GM12878 (cell line): Measurements from ENCODE around the gene TUNAR. TPM values are rescaled to one million over a fixed set of nuclear protein-coding genes. Genes with fewer than 3 reads are reported as not detected.

ENCODE experiments used
- ATAC-seq: fragments of 200-7000 bp; cut with Tn5 transposase; 3 replicates; pipeline ENCODE4 v1.9.1; 2020; ENCODE audit warnings: mild to moderate bottlenecking, moderate library complexity
- BruUV-seq: library from RNA; stranded (reverse); fragments of 400-500 nt; replicated peaks from 2 replicates; lab custom pipeline; 2021; lab: Mats Ljungman, UMichigan
- CTCF ChIA-PET: fragments of 300-600 bp; sonication (Branson Sonifier 250); formaldehyde crosslinking; extraction: SDS; loops from one replicate; lab custom pipeline; 2021; ENCODE audit warnings: inconsistent platforms; lab: Yijun Ruan, JAX
- POLR2A ChIA-PET: fragments of 350-600 bp; formaldehyde crosslinking; extraction: SDS; loops from one replicate; lab custom pipeline; 2021; ENCODE audit warnings: inconsistent platforms; lab: Charles Lee
- RAD21 ChIA-PET: fragments of 300-600 bp; sonication (Branson Sonifier 250); formaldehyde crosslinking; loops from one replicate; lab custom pipeline; 2023; ENCODE audit warnings: antibody characterized with exemption; ENCODE audit not compliant: unreplicated experiment; lab: Charles Lee
- SMC1A ChIA-PET: fragments of 300-600 bp; sonication (Branson Sonifier 250); formaldehyde crosslinking; loops from one replicate; lab custom pipeline; 2023; ENCODE audit not compliant: unreplicated experiment, uncharacterized antibody; lab: Charles Lee
- DNase-seq: peaks from one replicate; pipeline ENCODE4 v3.0.0-alpha.2; 2011; ENCODE audit warnings: low read depth, low spot score
- FAIRE-seq: peaks from 3 replicates; lab custom pipeline; 2011; peaks lifted over from hg19 to GRCh38; lab: Jason Lieb, UNC
- H2AFZ ChIP-seq: 2 replicates; pipeline ENCODE4 v1.6.0; 2011; ENCODE audit warnings: low read depth, low read length, control low read depth; ENCODE audit not compliant: control insufficient read depth
- H3K27ac ChIP-seq: 2 replicates; pipeline ENCODE4 v1.5.1; 2011; ENCODE audit warnings: control low read depth; ENCODE audit not compliant: control insufficient read depth, insufficient read depth
- H3K27me3 ChIP-seq, 2 experiments: replicated peaks in 1 of 2; 2 replicates each; pipeline versions ENCODE4 v1.6.0 to v1.6.1; 2011; ENCODE audit warnings: low read length in 1 of 2; ENCODE audit not compliant: control insufficient read depth in 2 of 2, insufficient read depth in 2 of 2
- H3K36me3 ChIP-seq, 2 experiments: 2 replicates each; pipeline ENCODE4 v1.5.1; 2011; ENCODE audit warnings: low read length in 1 of 2; ENCODE audit not compliant: control insufficient read depth in 2 of 2, insufficient read depth in 2 of 2
- H3K4me1 ChIP-seq: 2 replicates; pipeline ENCODE4 v1.6.1; 2011; ENCODE audit warnings: mild to moderate bottlenecking, low read length, moderate library complexity, mixed read lengths; ENCODE audit not compliant: control insufficient read depth, insufficient read depth
- H3K4me2 ChIP-seq: 2 replicates; pipeline ENCODE4 v1.6.0; 2011; ENCODE audit warnings: control low read depth; ENCODE audit not compliant: control insufficient read depth, insufficient read depth
- H3K4me3 ChIP-seq: fragments of 200-600 bp; sonication (generic); 2 replicates; pipeline ENCODE4 v1.5.1; 2016
- H3K79me2 ChIP-seq: 2 replicates; pipeline ENCODE4 v1.6.0; 2011; ENCODE audit warnings: low read length; ENCODE audit not compliant: control insufficient read depth, insufficient read depth
- H3K9ac ChIP-seq: 2 replicates; pipeline ENCODE4 v1.8.0; 2011; ENCODE audit warnings: low read length, control low read depth, mixed read lengths; ENCODE audit not compliant: control insufficient read depth, insufficient read depth
- H3K9me3 ChIP-seq: replicated peaks from 3 replicates; pipeline ENCODE4 v1.5.1; 2011; ENCODE audit warnings: mild to moderate bottlenecking, low read length; ENCODE audit not compliant: control insufficient read depth, insufficient read depth
- H4K20me1 ChIP-seq: 2 replicates; pipeline ENCODE4 v1.6.0; 2011; ENCODE audit not compliant: control insufficient read depth, insufficient read depth
- CBFB ChIP-seq: IDR thresholded peaks from 2 replicates; pipeline ENCODE4 v1.6.1; 2016; ENCODE audit warnings: antibody characterized with exemption, low read depth
- CBX3 ChIP-seq: fragments of 200-600 bp; sonication (generic); IDR thresholded peaks from 2 replicates; pipeline ENCODE4 v1.6.1; 2016; ENCODE audit warnings: low read depth, borderline replicate concordance
- CHD1 ChIP-seq: IDR thresholded peaks from 2 replicates; pipeline ENCODE4 v1.6.1; 2012; ENCODE audit warnings: low read depth, low read length, improper control_type of control experiment
- CREM ChIP-seq: IDR thresholded peaks from 2 replicates; pipeline ENCODE4 v1.6.1; 2014; ENCODE audit warnings: antibody characterized with exemption, low read depth
- HDAC2 ChIP-seq: fragments of 200-600 bp; sonication (generic); IDR thresholded peaks from 2 replicates; pipeline ENCODE4 v1.6.1; 2017
- IKZF1 ChIP-seq: fragments of 450-650 bp; conservative IDR thresholded peaks from 2 replicates; pipeline ENCODE4 v1.6.1; 2017; ENCODE audit warnings: antibody characterized with exemption, mild to moderate bottlenecking
- IRF4 ChIP-seq: IDR thresholded peaks from 2 replicates; pipeline ENCODE4 v1.6.1; 2011; ENCODE audit warnings: low read depth, low read length
- MTA3 ChIP-seq: IDR thresholded peaks from 2 replicates; pipeline ENCODE4 v1.6.1; 2012; ENCODE audit warnings: low read length, inconsistent platforms, borderline replicate concordance
- NFIC ChIP-seq: IDR thresholded peaks from 2 replicates; pipeline ENCODE4 v1.6.1; 2012; ENCODE audit warnings: low read depth, mild to moderate bottlenecking, inconsistent platforms, low read length, moderate library complexity
- NKRF ChIP-seq: fragments of 450-650 bp; conservative IDR thresholded peaks from 2 replicates; pipeline ENCODE4 v1.6.1; 2017; ENCODE audit warnings: mild to moderate bottlenecking, moderate library complexity
- SIX5 ChIP-seq: IDR thresholded peaks from 2 replicates; pipeline ENCODE4 v1.6.1; 2011; ENCODE audit warnings: mild to moderate bottlenecking, low read depth, low read length, moderate library complexity; ENCODE audit not compliant: severe bottlenecking
- SKIL ChIP-seq: fragments of 450-650 bp; IDR thresholded peaks from 2 replicates; pipeline ENCODE4 v1.6.1; 2017; ENCODE audit warnings: mild to moderate bottlenecking, low read depth, inconsistent platforms; ENCODE audit not compliant: poor library complexity, severe bottlenecking
- SMARCA5 ChIP-seq: fragments of 450-650 bp; IDR thresholded peaks from 2 replicates; pipeline ENCODE4 v1.6.1; 2017; ENCODE audit warnings: mild to moderate bottlenecking
- SP1 ChIP-seq: IDR thresholded peaks from one replicate; pipeline ENCODE4 v1.6.1; 2011; ENCODE audit warnings: low read depth, low read length
- SUZ12 ChIP-seq: fragments of 200-600 bp; sonication (generic); IDR thresholded peaks from one replicate; pipeline ENCODE4 v1.6.1; 2018; ENCODE audit warnings: antibody characterized with exemption, mild to moderate bottlenecking; ENCODE audit not compliant: unreplicated experiment
- TCF12 ChIP-seq: IDR thresholded peaks from 2 replicates; pipeline ENCODE4 v1.6.1; 2011; ENCODE audit warnings: low read depth, mild to moderate bottlenecking, low read length
- YY1 ChIP-seq: IDR thresholded peaks from 2 replicates; pipeline ENCODE4 v1.6.1; 2011; ENCODE audit warnings: low read depth, mild to moderate bottlenecking, low read length
- ZBTB33 ChIP-seq: fragments of 450-650 bp; IDR thresholded peaks from 2 replicates; pipeline ENCODE4 v1.6.1; 2017; ENCODE audit warnings: mild to moderate bottlenecking
- WGBS: methylation state at CpG from one replicate; pipeline ENCODE4 v1.1.6; 2016; ENCODE audit warnings: low lambda C conversion rate; ENCODE audit not compliant: insufficient replicate concordance, insufficient coverage; ENCODE audit errors: missing lambda C conversion rate; 5-methylcytosine and 5-hydroxymethylcytosine counted together
- in situ Hi-C: fragments of 300-500 bp; cut with MboI; formaldehyde crosslinking; loops from 9 replicates; pipeline ENCODE4 v1.14.3; 2018; ENCODE audit warnings: mixed read lengths
- intact Hi-C: fragments of 100-400 bp; cut with micrococcal nuclease; formaldehyde crosslinking; loops from one replicate; pipeline ENCODE4 v1.14.2; 2022; ENCODE audit not compliant: unreplicated experiment
- polyA plus RNA-seq, 11 experiments: library from polyadenylated mRNA; depleted of rRNA in 4 of 11; unstranded in 6 of 11; stranded (reverse) in 5 of 11; fragments of >200 nt; fragmentation: Nextera tagmentation in 4 of 11; fragmentation: Illumina TruSeq in 1 of 11; extraction: Ambion mirVana in 4 of 11; extraction: Trizol in 1 of 11; gene quantifications; 1 replicate in 1 of 11; 2 replicates in 10 of 11; pipeline versions ENCODE4 v1.2.1 to v1.2.3, GENCODE V29; 2011 to 2016; ENCODE audit warnings: inconsistent platforms in 2 of 11, missing spikeins in 2 of 11, low read depth in 1 of 11
- total RNA-seq, 4 experiments: library from RNA; depleted of rRNA in 3 of 4; stranded (reverse); fragments of >200 nt in 3 of 4; fragmentation: Illumina TruSeq in 1 of 4; extraction: Trizol in 1 of 4; gene quantifications; 2 replicates each; pipeline versions ENCODE4 v1.2.1 to v1.2.3, GENCODE V29; 2013 to 2021

The TUNAR gene
- total and polyA plus RNA-seq, 10 of the 15 experiments (the other 5 are each of a cell fraction or from before 2014, with no cell fraction given), result 0.02 TPM; not detected in 9

- no peaks in the 10 kb centered on the region for H3K79me2 ChIP-seq
- H3K9me3 ChIP-seq, result no peaks in the 10 kb centered on the region
- RAD21 ChIA-PET, result interaction anchor here (1.2 kb wide), 1 partner anchor 269 kb away, joined by 3 read pairs; no protein-coding TSS in a partner anchor
- WGBS, result 20% methylated on average over 5 of the region's 5 CpGs
- H3K4me2 ChIP-seq, result no peak overlapping the region
- DNase-seq (no peak), ATAC-seq (no peak), FAIRE-seq (no peak)
- H3K4me1 ChIP-seq, result no peaks in the 10 kb centered on the region
- H3K4me3 ChIP-seq, result no peak overlapping the region
- TF ChIP-seq IKZF1 (no peak), SP1 (no peak), CHD1 (no peak), SUZ12 (no peak), MTA3 (no peak), SMARCA5 (no peak), ZBTB33 (no peak), IRF4 (no peak), SIX5 (no peak), YY1 (no peak), TCF12 (no peak), CBX3 (no peak), HDAC2 (no peak), CREM (no peak), NFIC (no peak), SKIL (no peak), NKRF (no peak), CBFB (no peak)
- BruUV-seq, result no TSS peak
- CTCF ChIA-PET, result no interaction called here
- no peak overlapping the region for H3K27ac ChIP-seq
- POLR2A ChIA-PET, result no interaction called here
- no peak overlapping the region for H2AFZ ChIP-seq
- intact Hi-C loops, result no loop called here
- no peaks in the 10 kb centered on the region; a peak in 1 of 4 replicates for H3K27me3 ChIP-seq
- no peaks in the 10 kb centered on the region for H3K36me3 ChIP-seq
- no peak overlapping the region for H3K9ac ChIP-seq
- SMC1A ChIA-PET, result no interaction called here
- in situ Hi-C loops, result no loop called here
- no peaks in the 10 kb centered on the region for H4K20me1 ChIP-seq
These were observed 45.2 kb upstream of the TUNAR start for GRCh38 chr14:95831468-95831867.
